SKM-1 (cell line): ENCODE measurements around the gene RENBP.

Experiments used
- DNase-seq: peaks from one replicate; lab custom pipeline; 2025; ENCODE audit not compliant: unreplicated experiment; lab: John Stamatoyannopoulos, UW

The RENBP gene

GRCh38 chrX:153954558-153955227 lies 10.2 kb upstream of the RENBP start:
- no peak for DNase-seq

GRCh38 chrX:153953892-153954557 lies 9.6 kb upstream of the RENBP start:
- DNase-seq: no peak

- no peak for DNase-seq
Measured at GRCh38 chrX:153953342-153953830, 8.9 kb upstream of the RENBP start.

GRCh38 chrX:153952373-153953026 lies 8.1 kb upstream of the RENBP start:
- no peak for DNase-seq

GRCh38 chrX:153951683-153952372 lies 7.4 kb upstream of the RENBP start:
- no peak for DNase-seq

GRCh38 chrX:153950127-153950526 lies 5.7 kb upstream of the RENBP start:
- DNase-seq: no peak

GRCh38 chrX:153948847-153949805 lies 4.7 kb upstream of the RENBP start:
- DNase-seq: no peak

GRCh38 chrX:153948002-153948466 lies 3.6 kb upstream of the RENBP start:
- no peak for DNase-seq

GRCh38 chrX:153947009-153947769 lies 2.7 kb upstream of the RENBP start:
- peak; percentile 21 for DNase-seq

- DNase-seq: no peak
Measured at GRCh38 chrX:153945956-153946943, 1.8 kb upstream of the RENBP start.

- no peak for DNase-seq
Measured at GRCh38 chrX:153944800-153945150, 332 bp upstream of the RENBP start.

- no peak for DNase-seq
Measured at GRCh38 chrX:153941336-153942252, 2.8 kb downstream of the RENBP start.

- DNase-seq: no peak
Measured at GRCh38 chrX:153939573-153939972, 4.9 kb downstream of the RENBP start.

- DNase-seq: no peak
Measured at GRCh38 chrX:153938226-153938786, 6.1 kb downstream of the RENBP start.

GRCh38 chrX:153937056-153937455 lies 7.4 kb downstream of the RENBP start:
- DNase-seq: no peak

GRCh38 chrX:153935326-153935851 lies 9.1 kb downstream of the RENBP start:
- no peak for DNase-seq
